ENCODE measurements around the gene SEC24A. TPM values are rescaled to one million over a fixed set of nuclear protein-coding genes. Genes with fewer than 3 reads are reported as not detected.
A peak's percentile ranks its signal among the peaks of the same experiment; 100 is the strongest.
"Not testable (repeated sequence)": the region's sequence is repeated elsewhere in the genome, so short reads cannot be mapped to it uniquely, and the experiment has no call there.

Gene SEC24A
- total RNA-seq, 1 donor from 2014 or later, result 12.9 TPM

DNA sequence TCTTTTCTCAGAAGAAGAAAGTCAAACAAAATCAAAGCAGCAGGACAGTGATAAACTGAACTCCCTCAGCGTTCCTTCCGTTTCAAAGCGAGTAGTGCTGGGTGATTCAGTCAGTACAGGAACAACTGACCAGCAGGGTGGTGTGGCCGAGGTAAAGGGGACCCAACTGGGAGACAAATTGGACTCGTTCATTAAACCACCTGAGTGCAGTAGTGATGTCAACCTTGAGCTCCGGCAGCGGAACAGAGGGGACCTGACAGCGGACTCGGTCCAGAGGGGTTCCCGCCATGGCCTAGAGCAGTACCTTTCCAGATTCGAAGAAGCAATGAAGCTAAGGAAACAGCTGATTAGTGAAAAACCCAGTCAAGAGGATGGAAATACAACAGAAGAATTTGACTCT, 92.5 kb downstream of the SEC24A start:
- TF ChIP-seq, protein P1, sequence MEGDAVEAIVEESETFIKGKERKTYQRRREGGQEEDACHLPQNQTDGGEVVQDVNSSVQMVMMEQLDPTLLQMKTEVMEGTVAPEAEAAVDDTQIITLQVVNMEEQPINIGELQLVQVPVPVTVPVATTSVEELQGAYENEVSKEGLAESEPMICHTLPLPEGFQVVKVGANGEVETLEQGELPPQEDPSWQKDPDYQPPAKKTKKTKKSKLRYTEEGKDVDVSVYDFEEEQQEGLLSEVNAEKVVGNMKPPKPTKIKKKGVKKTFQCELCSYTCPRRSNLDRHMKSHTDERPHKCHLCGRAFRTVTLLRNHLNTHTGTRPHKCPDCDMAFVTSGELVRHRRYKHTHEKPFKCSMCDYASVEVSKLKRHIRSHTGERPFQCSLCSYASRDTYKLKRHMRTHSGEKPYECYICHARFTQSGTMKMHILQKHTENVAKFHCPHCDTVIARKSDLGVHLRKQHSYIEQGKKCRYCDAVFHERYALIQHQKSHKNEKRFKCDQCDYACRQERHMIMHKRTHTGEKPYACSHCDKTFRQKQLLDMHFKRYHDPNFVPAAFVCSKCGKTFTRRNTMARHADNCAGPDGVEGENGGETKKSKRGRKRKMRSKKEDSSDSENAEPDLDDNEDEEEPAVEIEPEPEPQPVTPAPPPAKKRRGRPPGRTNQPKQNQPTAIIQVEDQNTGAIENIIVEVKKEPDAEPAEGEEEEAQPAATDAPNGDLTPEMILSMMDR (conservative IDR thresholded peaks at IDR 0.05; ENCODE audit: low read depth, low read length), result no peak
- DNase-seq (ENCODE audit: low read depth), result no peak
- H3K4me3 ChIP-seq (ENCODE audit: low read depth, low read length), result no peak overlapping the region

DNA sequence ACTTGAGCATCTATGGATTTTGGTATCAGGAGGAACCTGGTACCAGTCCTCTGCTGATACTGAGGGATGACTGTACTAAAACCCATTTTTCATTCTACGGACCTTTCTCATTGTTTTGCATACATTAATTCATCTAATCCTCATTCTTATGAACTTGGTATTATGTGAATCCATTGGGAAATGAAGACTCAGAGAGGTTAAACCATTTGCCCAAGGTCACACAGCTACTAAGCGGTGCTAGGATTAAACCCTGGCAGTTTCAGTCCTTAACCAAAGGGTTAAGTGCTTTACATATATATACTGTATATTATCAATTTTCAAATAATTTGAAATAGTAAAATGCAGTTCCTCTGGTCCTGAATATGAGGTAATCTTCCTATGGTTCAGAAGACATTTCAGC, 93.5 kb downstream of the SEC24A start:
- TF ChIP-seq, protein P1 (conservative IDR thresholded peaks at IDR 0.05; ENCODE audit: low read depth, low read length), result no peak
- no peak overlapping the region for H3K4me3 ChIP-seq (ENCODE audit: low read depth, low read length)
- no peak for DNase-seq (ENCODE audit: low read depth)

DNA sequence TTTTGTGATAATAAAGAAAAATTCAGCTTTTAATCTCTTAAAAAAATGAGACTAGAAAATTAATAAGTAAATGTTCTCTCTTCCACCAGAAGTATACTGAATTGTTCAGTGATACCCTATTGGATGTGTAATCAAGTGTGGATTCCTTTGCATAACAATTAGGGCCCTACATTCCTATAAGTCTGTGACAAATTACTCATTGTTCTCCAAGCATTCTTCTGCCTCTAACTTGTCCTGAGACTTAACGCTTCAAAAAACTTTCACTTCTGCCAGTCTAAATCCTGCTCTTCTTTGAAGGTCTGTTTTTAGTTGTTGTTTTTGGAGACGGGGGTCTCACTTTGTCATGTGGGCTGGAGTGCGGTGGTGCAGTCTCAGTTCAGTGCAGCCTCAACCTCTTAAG, 100.8 kb downstream of the SEC24A start:
- TF ChIP-seq, protein P1 (conservative IDR thresholded peaks at IDR 0.05; ENCODE audit: low read depth, low read length), result no peak
- peak; percentile 41 for DNase-seq (ENCODE audit: low read depth)
- H3K4me3 ChIP-seq (ENCODE audit: low read depth, low read length), result no peak overlapping the region

DNA sequence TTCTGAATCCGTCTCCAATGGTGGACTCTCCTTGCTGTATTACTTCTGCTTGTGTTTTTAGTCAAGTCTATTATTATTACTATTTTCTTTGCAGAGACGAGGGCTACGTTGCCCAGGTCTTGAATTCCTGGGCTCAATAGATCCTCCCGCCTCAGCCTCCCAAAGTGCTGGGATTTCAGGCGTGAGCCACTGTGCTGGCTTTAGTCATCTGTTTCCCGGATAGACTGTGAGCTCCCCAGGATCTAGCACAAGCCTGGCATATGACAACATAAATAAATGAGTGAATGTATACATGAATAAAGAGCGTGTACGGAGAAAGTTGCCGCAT, 109.6 kb downstream of the SEC24A start:
- TF ChIP-seq, protein P1 (conservative IDR thresholded peaks at IDR 0.05; ENCODE audit: low read depth, low read length), result no peak
- H3K4me3 ChIP-seq (ENCODE audit: low read depth, low read length), result peak overlapping the region; percentile 85
- no peak for DNase-seq (ENCODE audit: low read depth)

DNA sequence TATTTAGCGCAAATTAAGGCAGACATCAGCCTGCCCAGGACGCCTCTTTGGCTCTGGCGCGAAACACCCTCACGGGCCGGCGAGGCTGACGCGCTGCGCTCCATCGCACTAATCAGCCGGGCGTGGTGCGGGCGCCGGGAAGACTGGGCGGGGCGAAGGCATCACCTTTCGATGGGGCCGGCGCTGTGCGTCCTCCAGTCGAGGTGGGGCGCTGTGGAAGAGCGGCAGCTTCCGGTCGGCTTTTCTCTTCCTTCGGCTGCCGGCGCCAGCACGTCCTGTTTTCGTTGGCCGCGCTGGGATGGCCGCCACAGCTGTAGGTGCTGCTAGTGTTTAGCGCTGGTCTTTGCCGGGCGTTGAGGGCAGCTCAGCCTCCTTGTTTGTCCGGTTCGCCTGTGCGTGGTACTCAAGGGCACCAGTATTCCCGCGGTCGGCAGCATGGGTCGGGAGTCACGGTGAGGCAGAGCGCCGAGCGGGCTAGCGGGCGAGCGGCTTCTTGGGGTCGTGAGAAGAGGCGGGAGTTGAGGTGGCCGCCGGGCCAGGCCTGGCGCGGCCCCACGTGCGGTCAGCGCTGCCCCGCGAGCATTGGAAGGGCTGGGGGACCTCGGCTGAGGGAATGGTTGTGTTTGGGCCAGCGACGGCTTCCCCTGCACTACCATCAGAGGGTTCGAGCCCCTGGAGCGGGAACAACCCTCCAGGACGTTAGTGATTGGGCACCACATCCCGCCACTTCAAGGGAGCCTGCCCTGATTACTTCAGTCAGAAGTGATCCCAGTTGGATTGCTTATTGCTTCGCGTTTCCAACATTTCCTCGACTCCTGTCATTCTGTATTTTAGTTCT, 110.1 kb downstream of the SEC24A start, which contains the start of gene DDX46:
Gene DDX46, plus strand, starts transcription at position 276 of the 838 bp plus-strand sequence. Its CDS starts 160 bp downstream, at position 436.
- DNase-seq (ENCODE audit: low read depth), result no peak
- H3K4me3 ChIP-seq (ENCODE audit: low read depth, low read length), result peak within 1 kb of the TSS; percentile 85
- TF ChIP-seq, protein P1 (conservative IDR thresholded peaks at IDR 0.05; ENCODE audit: low read depth, low read length), result peak; percentile 66

DNA sequence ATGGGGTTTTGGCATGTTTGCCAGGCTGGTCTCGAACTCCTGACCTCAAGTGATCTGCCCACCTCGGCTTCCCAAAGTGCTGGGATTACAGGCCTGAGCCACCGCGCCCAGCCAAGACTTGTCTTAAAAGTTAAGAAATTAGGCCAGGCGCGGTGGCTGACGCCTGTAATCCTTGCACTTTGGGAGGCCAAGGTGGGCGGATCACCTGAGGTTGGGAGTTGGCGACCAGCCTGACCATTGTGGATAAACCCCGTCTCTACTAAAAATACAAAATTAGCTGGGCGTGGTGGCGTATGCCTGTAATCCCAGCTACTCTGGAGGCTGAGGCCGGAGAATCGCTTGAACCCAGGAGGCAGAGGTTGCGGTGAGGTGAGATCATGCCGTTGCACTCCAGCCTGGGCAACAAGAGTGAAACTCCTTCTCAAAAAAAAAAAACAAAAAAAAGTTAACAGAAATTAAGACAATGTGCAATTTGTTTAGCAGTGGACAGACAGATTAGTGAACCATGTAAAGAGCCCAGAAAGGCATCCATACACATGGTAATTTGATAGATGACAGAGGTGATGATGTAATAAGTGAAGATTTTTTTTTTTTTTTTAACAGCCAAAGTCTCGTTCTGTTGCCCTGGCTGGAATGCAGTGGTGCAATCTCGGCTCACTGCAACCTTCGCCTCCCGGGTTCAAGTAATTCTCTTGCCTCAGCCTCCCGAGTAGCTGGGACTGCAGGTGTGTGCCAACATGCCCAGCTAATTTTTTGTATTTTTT, 119.1 kb downstream of the SEC24A start:
- not testable (repeated sequence) for H3K4me3 ChIP-seq (ENCODE audit: low read depth, low read length); DNase-seq (ENCODE audit: low read depth)

DNA sequence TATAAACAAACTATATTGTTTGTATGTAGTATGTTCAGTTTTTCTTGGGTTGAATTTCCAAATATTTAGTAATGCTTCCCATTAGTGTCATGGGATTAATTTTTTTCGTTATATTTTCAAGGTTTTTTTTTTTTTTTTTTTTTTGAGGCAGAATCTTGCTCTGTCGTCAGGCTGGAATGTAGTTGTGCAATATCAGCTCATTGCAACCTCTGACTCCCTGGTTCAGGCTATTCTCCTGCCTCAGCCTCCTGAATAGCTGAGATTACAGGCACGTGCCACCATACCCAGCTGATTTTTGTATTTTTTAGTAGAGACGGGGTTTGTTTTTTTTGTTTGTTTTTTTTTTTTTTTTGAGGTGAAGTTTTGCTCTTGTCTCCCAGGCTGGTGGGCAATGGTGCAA, 120.6 kb downstream of the SEC24A start:
- TF ChIP-seq, protein P1 (conservative IDR thresholded peaks at IDR 0.05; ENCODE audit: low read depth, low read length), result no peak
- DNase-seq (ENCODE audit: low read depth), result no peak
- no peak overlapping the region for H3K4me3 ChIP-seq (ENCODE audit: low read depth, low read length)
